G401 (cell line): ENCODE data around the gene TDRD7. TPM values are rescaled to one million over a fixed set of nuclear protein-coding genes. Genes with fewer than 3 reads are reported as not detected.
"Not testable (repeated sequence)": the region's sequence is repeated elsewhere in the genome, so short reads cannot be mapped to it uniquely, and the experiment has no call there.

Source experiments
- DNase-seq: peaks from one replicate; pipeline ENCODE4 v3.0.0-alpha.2; 2015; ENCODE audit warnings: low spot score
- in situ Hi-C: cut with HindIII; loops from 2 replicates; pipeline ENCODE4 v1.10.0; 2016; ENCODE audit warnings: low sequenced_read_pairs, mixed read lengths
- total RNA-seq: library from RNA; depleted of rRNA; stranded (reverse); fragments of >200 nt; shearing (Covaris generic); gene quantifications from 2 replicates; pipeline ENCODE4 v1.2.3, GENCODE V29; 2014

The TDRD7 gene
- total RNA-seq, 1 experiment from 2014 or later, result 0.20 TPM

GRCh38 chr9:97462159-97462558, 50.3 kb downstream of the TDRD7 start:
- DNase-seq, result no peak
- in situ Hi-C loops, result no loop called here

- in situ Hi-C loops, result no loop called here
Observed at GRCh38 chr9:97462914-97463313, 51.0 kb downstream of the TDRD7 start.

GRCh38 chr9:97468658-97469448, 57.0 kb downstream of the TDRD7 start:
- in situ Hi-C loops, result no loop called here
- DNase-seq, result peak; percentile 95

More at GRCh38 chr9:97462914-97463313, 51.0 kb downstream of the TDRD7 start:
- no peak for DNase-seq

GRCh38 chr9:97470076-97470475, 58.2 kb downstream of the TDRD7 start:
- peak; percentile 61 for DNase-seq
- in situ Hi-C loops, result no loop called here

- in situ Hi-C loops, result no loop called here
- no peak for DNase-seq
Observed at GRCh38 chr9:97473717-97474116, 61.8 kb downstream of the TDRD7 start.

- in situ Hi-C loops, result no loop called here
Observed at GRCh38 chr9:97474372-97474925, 62.6 kb downstream of the TDRD7 start.

GRCh38 chr9:97475059-97475458, 63.2 kb downstream of the TDRD7 start:
- in situ Hi-C loops, result no loop called here
- DNase-seq, result no peak

More at GRCh38 chr9:97474372-97474925, 62.6 kb downstream of the TDRD7 start:
- no peak for DNase-seq

GRCh38 chr9:97478301-97478981, 66.5 kb downstream of the TDRD7 start:
- in situ Hi-C loops, result no loop called here
- no peak for DNase-seq

- in situ Hi-C loops, result no loop called here
- no peak for DNase-seq
Observed at GRCh38 chr9:97479496-97480159, 67.7 kb downstream of the TDRD7 start.

- in situ Hi-C loops, result no loop called here
Observed at GRCh38 chr9:97480174-97480573, 68.3 kb downstream of the TDRD7 start.

GRCh38 chr9:97480749-97481148, 68.9 kb downstream of the TDRD7 start:
- in situ Hi-C loops, result no loop called here
- DNase-seq, result no peak

More at GRCh38 chr9:97480174-97480573, 68.3 kb downstream of the TDRD7 start:
- no peak for DNase-seq

- DNase-seq, result peak; percentile 80
Observed at GRCh38 chr9:97484134-97484533, 72.2 kb downstream of the TDRD7 start.

GRCh38 chr9:97487107-97487506, 75.2 kb downstream of the TDRD7 start:
- in situ Hi-C loops, result no loop called here
- DNase-seq, result no peak

More at GRCh38 chr9:97484134-97484533, 72.2 kb downstream of the TDRD7 start:
- in situ Hi-C loops, result no loop called here

GRCh38 chr9:97487861-97488260, 76.0 kb downstream of the TDRD7 start:
- in situ Hi-C loops, result no loop called here
- no peak for DNase-seq

GRCh38 chr9:97491216-97491999, 79.5 kb downstream of the TDRD7 start:
- no peak for DNase-seq
- in situ Hi-C loops, result no loop called here

- DNase-seq, in situ Hi-C loops: not testable (repeated sequence)
Observed at GRCh38 chr9:97497558-97498375, 85.9 kb downstream of the TDRD7 start.

- in situ Hi-C loops, result not testable (repeated sequence)
Observed at GRCh38 chr9:97498846-97499245, 87.0 kb downstream of the TDRD7 start.

GRCh38 chr9:97500263-97500662, 88.4 kb downstream of the TDRD7 start:
- peak; percentile 39 for DNase-seq
- in situ Hi-C loops, result no loop called here

More at GRCh38 chr9:97498846-97499245, 87.0 kb downstream of the TDRD7 start:
- DNase-seq, result not testable (repeated sequence)
